ENCODE measurements around the gene RARG.

The RARG gene

GRCh38 chr12:53244337-53244736 lies 12.3 kb upstream of the RARG start:
- DNase-seq = no peak

- DNase-seq = no peak
Observed at GRCh38 chr12:53241623-53242412, 9.8 kb upstream of the RARG start.

- DNase-seq = no peak
Observed at GRCh38 chr12:53239643-53240258, 7.7 kb upstream of the RARG start.

- no peak for DNase-seq
Observed at GRCh38 chr12:53236443-53237111, 4.6 kb upstream of the RARG start.

- DNase-seq = no peak
Observed at GRCh38 chr12:53235742-53236442, 3.9 kb upstream of the RARG start.

GRCh38 chr12:53235164-53235563 lies 3.2 kb upstream of the RARG start:
- DNase-seq = no peak

- no peak for DNase-seq
Observed at GRCh38 chr12:53234271-53234914, 2.4 kb upstream of the RARG start.

- DNase-seq = no peak
Observed at GRCh38 chr12:53233671-53234121, 1.7 kb upstream of the RARG start.

GRCh38 chr12:53232646-53233461 lies 845 bp upstream of the RARG start:
- DNase-seq = no peak

GRCh38 chr12:53231671-53231920 lies 413 bp downstream of the RARG start:
- no peak for DNase-seq

- DNase-seq = no peak
Observed at GRCh38 chr12:53230108-53230845, 1.7 kb downstream of the RARG start.

GRCh38 chr12:53229454-53229853 lies 2.6 kb downstream of the RARG start:
- no peak for DNase-seq

GRCh38 chr12:53227836-53228235 lies 4.2 kb downstream of the RARG start:
- no peak for DNase-seq

GRCh38 chr12:53227341-53227740 lies 4.7 kb downstream of the RARG start:
- no peak for DNase-seq

GRCh38 chr12:53226815-53227214 lies 5.2 kb downstream of the RARG start:
- no peak for DNase-seq

- DNase-seq = no peak
Observed at GRCh38 chr12:53225635-53226424, 6.2 kb downstream of the RARG start.

GRCh38 chr12:53224897-53225634 lies 6.9 kb downstream of the RARG start:
- DNase-seq = no peak

- DNase-seq = no peak
Observed at GRCh38 chr12:53224061-53224896, 7.7 kb downstream of the RARG start.

Measured in NCI-H1417 treated with DMSO at 0.1 percent for 48 hours (cell line).